HG02840 (cell line): ENCODE results near the gene ADAM11.

Source experiments
- ATAC-seq: cut with Tn5 transposase; IDR thresholded peaks from one replicate; pipeline ENCODE4 v1.9.1; 2021; ENCODE audit warnings: mild to moderate bottlenecking, moderate library complexity, moderate number of reproducible peaks; ENCODE audit not compliant: unreplicated experiment, low FRiP score

The ADAM11 gene

GRCh38 chr17:44828919-44829522, 70.2 kb downstream of the ADAM11 start:
- ATAC-seq = no peak

GRCh38 chr17:44829523-44830358, 71.0 kb downstream of the ADAM11 start, which contains the start of gene GJC1:
Gene GJC1, minus strand, starts transcription at chr17:44830287. Its CDS starts 24,470 bp downstream, at chr17:44805817.
- ATAC-seq = no peak

GRCh38 chr17:44830359-44831288, 71.8 kb downstream of the ADAM11 start:
- no peak for ATAC-seq

- ATAC-seq = no peak
These were observed 72.6 kb downstream of the ADAM11 start for GRCh38 chr17:44831371-44831770.
